B cell (primary cell): ENCODE measurements around the gene BCO2. TPM values are rescaled to one million over a fixed set of nuclear protein-coding genes. Genes with fewer than 3 reads are reported as not detected.

ENCODE experiments used
- ATAC-seq: fragments of 200-7000 bp; cut with Tn5 transposase; one replicate; pipeline ENCODE4 v1.10.0; 2021; ENCODE audit warnings: low read depth, mild to moderate bottlenecking, moderate number of reproducible peaks, moderate library complexity
- CTCF ChIA-PET: fragments of 350-600 bp; sonication (Branson Sonifier 250); formaldehyde crosslinking; loops from one replicate; lab custom pipeline; 2021; ENCODE audit warnings: antibody characterized with exemption, inconsistent platforms; lab: Charles Lee
- POLR2A ChIA-PET: fragments of 350-600 bp; sonication (Branson Sonifier 250); formaldehyde crosslinking; loops from one replicate; lab custom pipeline; 2021; ENCODE audit warnings: antibody characterized with exemption; lab: Charles Lee
- DNase-seq: peaks from one replicate; pipeline ENCODE4 v3.0.0; 2013
- H2AFZ ChIP-seq: 2 replicates; pipeline ENCODE4 v1.6.1; 2012; ENCODE audit warnings: mild to moderate bottlenecking, low read depth, low read length; ENCODE audit not compliant: insufficient read depth, poor library complexity, severe bottlenecking
- H3K27ac ChIP-seq, 2 donors: 1 replicate in 1 of 2; 2 replicates in 1 of 2; pipeline ENCODE4 v1.5.1; 2012 to 2013; ENCODE audit warnings: low read length in 2 of 2, mild to moderate bottlenecking in 2 of 2, moderate library complexity in 1 of 2
- H3K27me3 ChIP-seq, 4 experiments: fragments of 200-600 bp in 1 of 4; sonication (generic) in 1 of 4; replicated peaks in 1 of 4; 1 replicate in 2 of 4; 2 replicates in 2 of 4; pipeline versions ENCODE4 v1.6.1 to v1.7.0; 2013 to 2016; ENCODE audit warnings: low read length in 3 of 4, mild to moderate bottlenecking in 2 of 4, mixed read lengths in 1 of 4, moderate library complexity in 1 of 4; ENCODE audit not compliant: insufficient read depth in 4 of 4, control insufficient read depth in 3 of 4; ENCODE audit errors: control extremely low read depth in 1 of 4
- H3K36me3 ChIP-seq, 2 experiments: replicated peaks in 1 of 2; 1 replicate in 1 of 2; 2 replicates in 1 of 2; pipeline versions ENCODE4 v1.6.1 to v1.7.1; 2013; ENCODE audit warnings: low read length in 1 of 2; ENCODE audit not compliant: insufficient read depth in 2 of 2, control insufficient read depth in 1 of 2; ENCODE audit errors: control extremely low read depth in 1 of 2, extremely low read depth in 1 of 2
- H3K4me1 ChIP-seq, 2 donors: fragments of 200-600 bp in 1 of 2; sonication (generic) in 1 of 2; 1 replicate in 1 of 2; 2 replicates in 1 of 2; pipeline versions ENCODE4 v1.5.1 to v1.6.1; 2013 to 2017; ENCODE audit warnings: low read length in 2 of 2; ENCODE audit not compliant: control insufficient read depth in 2 of 2, insufficient read depth in 2 of 2
- H3K4me2 ChIP-seq: replicated peaks from 2 replicates; pipeline ENCODE3; 2012; ENCODE audit warnings: mild to moderate bottlenecking, low read depth, low read length; ENCODE audit not compliant: poor library complexity, severe bottlenecking
- H3K4me3 ChIP-seq, 5 experiments: fragments of 200-600 bp in 1 of 5; sonication (generic) in 1 of 5; 1 replicate in 3 of 5; 2 replicates in 2 of 5; pipeline versions ENCODE4 v1.5.1 to v1.7.0; 2011 to 2016; ENCODE audit warnings: low read length in 4 of 5, mild to moderate bottlenecking in 4 of 5, low read depth in 2 of 5, control low read depth in 1 of 5, moderate library complexity in 1 of 5; ENCODE audit not compliant: insufficient read depth in 1 of 5; ENCODE audit errors: control extremely low read depth in 1 of 5, extremely low read depth in 1 of 5
- H3K79me2 ChIP-seq: fragments of 200-600 bp; sonication (generic); one replicate; pipeline ENCODE4 v1.6.0; 2016; ENCODE audit warnings: low read length; ENCODE audit not compliant: control insufficient read depth, insufficient read depth
- H3K9ac ChIP-seq: fragments of 200-600 bp; sonication (generic); 2 replicates; pipeline ENCODE4 v1.6.1; 2017; ENCODE audit warnings: mild to moderate bottlenecking, low read length, moderate library complexity
- H3K9me3 ChIP-seq, 3 donors: one replicate each; pipeline versions ENCODE4 v1.6.1 to v1.7.1; 2013; ENCODE audit warnings: low read length in 2 of 3; ENCODE audit not compliant: control insufficient read depth in 2 of 3, insufficient read depth in 1 of 3; ENCODE audit errors: control extremely low read depth in 1 of 3
- H4K20me1 ChIP-seq: 2 replicates; pipeline ENCODE4 v1.6.0; 2012; ENCODE audit warnings: mild to moderate bottlenecking, low read length; ENCODE audit not compliant: insufficient read depth, control insufficient read depth, poor library complexity, severe bottlenecking
- H3K27ac Mint-ChIP-seq: one replicate; pipeline ENCODE4 v1.8.0; 2021; ENCODE audit warnings: mixed read lengths
- H3K27me3 Mint-ChIP-seq: one replicate; pipeline ENCODE4 v1.8.0; 2021; ENCODE audit warnings: mixed read lengths
- H3K4me1 Mint-ChIP-seq: one replicate; pipeline ENCODE4 v1.8.0; 2021; ENCODE audit warnings: mixed read lengths
- H3K4me3 Mint-ChIP-seq: one replicate; pipeline ENCODE4 v1.8.0; 2021; ENCODE audit warnings: mixed read lengths
- H3K9me3 Mint-ChIP-seq: one replicate; pipeline ENCODE4 v1.8.0; 2022; ENCODE audit warnings: mixed read lengths; ENCODE audit not compliant: insufficient read depth
- CTCF ChIP-seq: fragments of 200-600 bp; IDR thresholded peaks from one replicate; pipeline ENCODE4 v1.8.0; 2022; ENCODE audit warnings: antibody characterized with exemption, mild to moderate bottlenecking
- EZH2 ChIP-seq: IDR thresholded peaks from 2 replicates; pipeline ENCODE4 v1.6.1; 2012; ENCODE audit warnings: borderline replicate concordance, low read depth, mild to moderate bottlenecking, moderate library complexity, low read length; ENCODE audit not compliant: insufficient read depth, poor library complexity, severe bottlenecking
- WGBS: methylation state at CpG from one replicate; pipeline ENCODE4 v1.1.5; 2013; ENCODE audit warnings: missing lambda C conversion rate; ENCODE audit not compliant: insufficient coverage; 5-methylcytosine and 5-hydroxymethylcytosine counted together
- intact Hi-C: fragments of 100-400 bp; cut with micrococcal nuclease; formaldehyde crosslinking; loops from one replicate; pipeline ENCODE4 v1.10.0; 2022
- polyA plus RNA-seq: library from polyadenylated mRNA; depleted of rRNA; stranded (reverse); fragments of >200 nt; gene quantifications from 2 replicates; pipeline ENCODE4 v1.2.3, GENCODE V29; 2012
- total RNA-seq, 2 donors: library from RNA; stranded (reverse); fragments of 120-200 nt in 1 of 2; gene quantifications; 1 replicate in 1 of 2; 2 replicates in 1 of 2; pipeline versions ENCODE4 v1.2.3 to v1.2.4, GENCODE V29; 2013 to 2022

BCO2 gene
- total and polyA plus RNA-seq, 2 donors (not counting 1 experiment from before 2014, with no cell fraction given), result 1.7 to 1.8 TPM

- no peak overlapping the region for H3K4me3 Mint-ChIP-seq
- H3K27ac Mint-ChIP-seq, result no peak overlapping the region
- H3K79me2 ChIP-seq, result peaks cover 32% of the 10 kb centered on the region
- H3K4me3 ChIP-seq, result no peak overlapping the region
- peaks cover 10 to 18% of the 10 kb centered on the region in 2 donors for H3K4me1 ChIP-seq
- peaks cover 0 to 3% (median 0%) of the 10 kb centered on the region in 3 donors for H3K9me3 ChIP-seq
- H3K9me3 Mint-ChIP-seq, result no peaks in the 10 kb centered on the region
- peaks cover 23% of the 10 kb centered on the region for H3K4me1 Mint-ChIP-seq
- no peak overlapping the region for H3K4me2 ChIP-seq
- H2AFZ ChIP-seq, result no peak overlapping the region
- no peaks in the 10 kb centered on the region for H3K27me3 Mint-ChIP-seq
- 80% methylated on average over 1 of the region's 3 CpGs for WGBS
- no peaks in the 10 kb centered on the region for H3K27me3 ChIP-seq
- intact Hi-C loops, result loop anchor here (10.0 kb wide), 1 partner anchor 1795 kb away; no protein-coding TSS in a partner anchor
- ChIA-PET CTCF (interaction anchor here (2.2 to 20.4 kb wide), 2 partner anchors 10 to 50 kb away, joined by 5 to 471 read pairs; no protein-coding TSS in a partner anchor), POLR2A (no interaction called here)
- H3K9ac ChIP-seq, result no peak overlapping the region
- peaks cover 1 to 39% of the 10 kb centered on the region in 2 experiments for H3K36me3 ChIP-seq
- no peak overlapping the region for H3K27ac ChIP-seq
- ATAC-seq (no peak), DNase-seq (no peak)
- TF ChIP-seq CTCF (no peak), EZH2 (no peak)
- no peaks in the 10 kb centered on the region for H4K20me1 ChIP-seq
Measured at GRCh38 chr11:112229746-112230433, 54.6 kb downstream of the BCO2 start.

- TF ChIP-seq EZH2 (no peak), CTCF (no peak)
Measured at GRCh38 chr11:112231952-112232351, 56.6 kb downstream of the BCO2 start.

More at GRCh38 chr11:112231952-112232351, 56.6 kb downstream of the BCO2 start:
- peaks cover 28% of the 10 kb centered on the region for H3K79me2 ChIP-seq
- DNase-seq (no peak), ATAC-seq (no peak)
- POLR2A ChIA-PET, result no interaction called here
- no peak overlapping the region for H3K4me2 ChIP-seq
- Mint-ChIP-seq H3K27ac (no peak overlapping the region), H3K9me3 (no peaks in the 10 kb centered on the region), H3K27me3 (no peaks in the 10 kb centered on the region), H3K4me1 (peaks cover 30% of the 10 kb centered on the region), H3K4me3 (no peak overlapping the region)
- H4K20me1 ChIP-seq, result no peaks in the 10 kb centered on the region
- intact Hi-C loops, result no loop called here
- H3K9me3 ChIP-seq, result no peaks in the 10 kb centered on the region
- CTCF ChIA-PET, result interaction anchor here (1.5 to 20.4 kb wide), 3 partner anchors 11 to 48 kb away, joined by 4 to 471 read pairs (median 6); no protein-coding TSS in a partner anchor
- H3K36me3 ChIP-seq, result peaks cover 1 to 45% of the 10 kb centered on the region in 2 experiments
- no peaks in the 10 kb centered on the region for H3K27me3 ChIP-seq
- H3K4me1 ChIP-seq, result peaks cover 25 to 28% of the 10 kb centered on the region in 2 donors
- H3K27ac ChIP-seq, result no peak overlapping the region
- H3K4me3 ChIP-seq, result no peak overlapping the region
- H2AFZ ChIP-seq, result no peak overlapping the region
- WGBS, result no CpG with 5 or more reads among the region's 2 CpGs
- H3K9ac ChIP-seq, result no peak overlapping the region
